COR-L47 (cell line): ENCODE data around the gene PRRX1.

Experiments used
- DNase-seq: peaks from one replicate; lab custom pipeline; 2025; lab: John Stamatoyannopoulos, UW

PRRX1 gene

GRCh38 chr1:170664828-170665612 lies 1.1 kb downstream of the PRRX1 start:
- DNase-seq = no peak

GRCh38 chr1:170665629-170666028 lies 1.7 kb downstream of the PRRX1 start:
- no peak for DNase-seq

GRCh38 chr1:170666541-170667254 lies 2.8 kb downstream of the PRRX1 start:
- DNase-seq = no peak

DNA sequence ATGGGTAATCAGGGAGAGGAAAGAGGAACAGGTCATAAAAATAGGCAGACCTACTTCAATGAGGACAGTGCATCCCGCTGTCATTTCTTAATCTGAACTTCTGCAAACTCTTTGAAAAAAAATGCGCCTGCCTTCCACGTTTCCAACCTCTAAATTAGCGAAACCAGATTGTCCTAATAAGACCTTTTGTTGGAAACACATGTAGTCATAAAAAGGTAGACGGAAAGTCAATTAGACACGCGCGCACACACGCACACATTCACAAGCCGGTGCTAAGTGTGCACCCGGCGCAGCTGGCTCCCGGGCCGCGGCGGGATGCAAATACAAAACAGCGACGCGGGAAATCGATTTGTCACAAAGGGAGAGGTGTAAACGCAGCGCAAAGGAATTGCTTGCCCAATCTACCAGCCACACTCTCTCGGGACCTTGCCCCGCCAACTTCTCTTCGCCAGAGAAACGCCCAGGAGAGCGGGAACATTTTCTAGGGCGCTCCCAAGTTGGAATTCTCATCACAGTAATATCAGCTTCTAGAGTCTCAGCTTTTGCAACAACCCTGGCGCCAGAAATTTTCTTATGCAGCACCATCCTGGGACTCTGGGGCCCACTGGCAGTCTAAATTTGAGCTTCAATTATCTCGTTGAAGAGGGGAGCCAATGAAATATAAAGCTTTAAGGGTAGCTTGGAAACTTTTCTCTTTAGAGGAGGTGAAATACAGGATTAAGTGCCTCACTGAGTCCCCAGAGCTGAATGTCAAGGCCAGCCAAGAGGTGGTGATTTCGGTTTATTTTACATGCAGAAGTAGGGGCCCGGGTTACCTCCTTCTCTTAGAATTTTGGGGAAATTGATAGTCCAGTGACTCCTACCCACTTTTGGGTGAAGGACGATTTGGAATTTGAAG lies 4.5 kb downstream of the PRRX1 start:
- DNase-seq = no peak

- DNase-seq = no peak
Observed at GRCh38 chr1:170669107-170669445, 5.1 kb downstream of the PRRX1 start.

- DNase-seq = no peak
Observed at GRCh38 chr1:170669586-170670530, 5.9 kb downstream of the PRRX1 start.

DNA sequence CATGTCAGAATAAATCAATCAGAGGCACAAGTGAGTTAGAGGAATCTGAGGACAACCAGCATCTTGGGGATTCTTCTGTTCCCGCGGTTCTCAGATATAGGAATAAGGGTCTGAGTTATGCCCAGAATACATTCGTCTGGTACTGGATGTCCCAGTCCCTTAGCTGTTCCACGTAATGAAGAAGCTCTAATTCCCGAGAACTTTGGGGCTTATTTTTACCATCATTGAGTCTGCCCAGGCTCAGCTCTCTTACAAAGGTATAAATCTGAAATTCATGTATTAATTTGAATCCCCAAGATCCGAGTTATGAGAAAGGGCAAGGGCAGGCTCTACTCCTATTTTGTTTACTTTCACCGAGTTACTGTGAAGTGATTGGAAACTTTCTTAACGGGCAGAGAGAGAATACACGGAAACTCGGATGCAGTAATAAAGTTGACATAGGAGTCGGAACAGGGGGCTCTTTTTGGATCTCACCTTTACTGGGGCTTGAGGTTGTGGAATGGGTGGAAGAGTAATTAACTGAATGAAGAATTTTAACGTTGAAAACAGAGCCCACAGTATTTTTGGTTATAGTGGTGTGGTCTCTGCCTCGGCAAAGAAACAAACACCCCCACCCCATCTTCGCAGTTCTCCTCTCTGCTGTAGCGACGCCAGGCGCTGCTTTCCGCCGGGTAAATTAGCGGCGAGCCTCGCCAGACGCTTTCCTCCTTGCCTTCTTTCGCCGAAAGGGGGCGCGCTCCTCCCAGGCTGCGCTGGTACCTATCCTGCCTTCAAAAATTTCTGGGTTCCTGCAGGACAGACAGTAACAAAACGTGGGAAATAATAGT lies 7.1 kb downstream of the PRRX1 start:
- DNase-seq = no peak

DNA sequence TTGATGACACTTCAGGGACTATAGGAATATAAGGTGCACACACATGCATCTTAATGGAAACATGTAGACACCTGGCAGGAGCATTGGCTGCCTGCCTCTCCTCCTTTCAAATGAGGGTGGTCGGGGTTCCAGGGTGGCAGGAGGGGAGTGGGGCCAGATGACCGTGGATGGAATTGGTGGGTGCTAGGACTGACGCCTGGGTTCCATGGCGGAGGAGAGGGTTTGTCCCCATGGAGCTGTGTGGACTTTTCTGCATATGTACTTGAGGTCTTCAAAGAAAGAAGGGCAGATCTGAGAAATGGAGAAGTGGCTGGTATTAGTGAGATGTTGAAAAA lies 7.7 kb downstream of the PRRX1 start:
- DNase-seq = no peak

- no peak for DNase-seq
Observed at GRCh38 chr1:170672316-170672715, 8.4 kb downstream of the PRRX1 start.

DNA sequence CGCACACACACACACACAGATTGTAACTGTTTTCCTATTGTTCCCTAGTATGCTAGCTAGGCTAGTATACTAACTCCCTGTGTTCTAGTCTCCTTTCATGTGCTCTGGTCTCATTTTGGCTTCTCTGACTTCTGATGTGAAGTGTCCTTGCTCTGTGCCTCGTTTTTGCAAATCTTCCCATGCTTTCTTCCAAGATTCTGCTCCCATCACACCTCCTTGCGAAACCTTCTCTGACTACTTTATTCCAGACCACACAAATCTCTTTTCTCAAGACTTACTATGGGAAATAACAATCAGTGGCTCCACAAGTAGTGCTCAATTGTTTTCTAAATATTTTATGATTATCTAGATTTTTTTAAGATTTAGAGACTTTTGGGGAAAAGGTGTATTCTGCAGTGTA lies 10.3 kb downstream of the PRRX1 start:
- no peak for DNase-seq

GRCh38 chr1:170674986-170675385 lies 11.1 kb downstream of the PRRX1 start:
- DNase-seq = no peak

GRCh38 chr1:170675865-170676264 lies 11.9 kb downstream of the PRRX1 start:
- DNase-seq = no peak

DNA sequence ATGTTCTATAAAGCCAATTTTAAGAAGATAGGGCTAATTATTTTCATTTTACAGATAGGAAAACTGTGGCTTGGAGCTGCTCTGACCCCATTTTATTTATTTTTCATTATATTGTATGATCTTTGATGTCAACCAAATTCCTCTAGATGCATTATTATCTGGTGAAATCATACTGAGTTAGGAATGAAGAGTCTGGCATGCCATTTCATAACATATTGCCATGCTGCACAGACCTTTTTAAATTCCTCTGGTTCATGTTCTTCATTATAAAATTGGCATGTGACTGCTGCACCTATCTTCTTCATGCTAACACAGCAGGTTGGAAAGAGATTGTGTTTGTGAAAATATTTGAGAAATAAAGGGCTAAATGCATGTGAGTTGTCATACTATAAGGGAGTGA lies 12.7 kb downstream of the PRRX1 start:
- DNase-seq = no peak

DNA sequence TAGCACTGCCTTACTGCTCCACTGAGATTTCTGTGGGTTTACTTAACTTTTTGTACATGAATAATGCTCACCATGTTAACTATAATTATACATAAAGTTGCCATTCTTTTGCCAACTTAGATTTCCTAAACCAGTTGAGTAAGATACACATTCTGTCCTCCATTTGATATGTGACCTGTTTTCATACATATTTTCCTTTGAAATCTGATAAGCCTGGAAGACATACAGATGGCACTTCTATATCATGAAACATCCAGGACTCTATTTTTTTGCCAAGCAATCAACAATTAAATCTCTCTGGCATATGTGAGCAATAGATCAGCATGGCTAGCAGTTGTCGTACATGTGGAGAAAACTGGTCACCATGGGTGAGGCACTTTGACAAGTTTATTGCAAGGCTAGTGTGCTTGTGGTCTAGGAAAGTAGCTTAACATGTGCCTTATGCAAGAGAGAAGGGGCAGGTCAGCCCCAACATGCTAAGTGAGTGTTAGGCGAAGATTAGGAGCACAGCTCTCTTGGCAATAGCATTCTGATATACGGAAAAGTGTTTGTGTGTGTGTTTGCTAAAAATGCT lies 14.2 kb downstream of the PRRX1 start:
- DNase-seq = no peak

- DNase-seq = no peak
Observed at GRCh38 chr1:170680428-170680827, 16.5 kb downstream of the PRRX1 start.

- DNase-seq = no peak
Observed at GRCh38 chr1:170682169-170682568, 18.2 kb downstream of the PRRX1 start.

GRCh38 chr1:170682809-170683208 lies 18.9 kb downstream of the PRRX1 start:
- DNase-seq = no peak

- no peak for DNase-seq
Observed at GRCh38 chr1:170685166-170685565, 21.2 kb downstream of the PRRX1 start.

- DNase-seq = no peak
Observed at GRCh38 chr1:170686291-170686690, 22.4 kb downstream of the PRRX1 start.

- DNase-seq = no peak
Observed at GRCh38 chr1:170687621-170688020, 23.7 kb downstream of the PRRX1 start.
